Brain microvascular endothelial cell (primary cell): ENCODE measurements around the gene CD2BP2.
"Not testable (repeated sequence)": the region's sequence is repeated elsewhere in the genome, so short reads cannot be mapped to it uniquely, and the experiment has no call there.

Source experiments
- DNase-seq: peaks from one replicate; pipeline ENCODE4 v3.0.0-alpha.2; 2020
- H3K27ac ChIP-seq: fragments of 250-450 bp; sonication (Bioruptor Pico); 2 replicates; pipeline ENCODE4 v1.5.1; 2020; ENCODE audit warnings: mild to moderate bottlenecking, moderate library complexity
- H3K27me3 ChIP-seq: fragments of 250-450 bp; sonication (Bioruptor Pico); replicated peaks from 2 replicates; pipeline ENCODE4 v1.5.1; 2020; ENCODE audit warnings: mild to moderate bottlenecking
- H3K36me3 ChIP-seq: fragments of 250-450 bp; sonication (Bioruptor Pico); replicated peaks from 2 replicates; pipeline ENCODE4 v1.5.1; 2020; ENCODE audit warnings: mild to moderate bottlenecking
- H3K4me3 ChIP-seq: 2 replicates; pipeline ENCODE4 v1.5.1; 2011; ENCODE audit warnings: low read depth, mild to moderate bottlenecking, control low read depth, low read length, moderate library complexity
- CTCF ChIP-seq: IDR thresholded peaks from 2 replicates; pipeline ENCODE4 v1.5.1; 2011; ENCODE audit warnings: low read depth, mild to moderate bottlenecking, moderate library complexity, low read length, control low read depth, inconsistent platforms; ENCODE audit errors: missing control alignments
- in situ Hi-C: cut with HindIII; loops from 2 replicates; pipeline ENCODE4 v1.10.0; 2017; ENCODE audit warnings: low sequenced_read_pairs, low pct_ligation_motif_present

Gene CD2BP2

GRCh38 chr16:30351001-30351441 is 4.1 kb downstream of the CD2BP2 start:
- Histone ChIP-seq H3K4me3 (no peak overlapping the region), H3K27me3 (no peaks in the 10 kb centered on the region), H3K36me3 (peaks cover 38% of the 10 kb centered on the region), H3K27ac (no peak overlapping the region)
- in situ Hi-C loops = no loop called here
- no peak for TF ChIP-seq CTCF
- no peak for DNase-seq

- TF ChIP-seq CTCF = no peak
- Histone ChIP-seq H3K27me3 (no peaks in the 10 kb centered on the region), H3K36me3 (peaks cover 38% of the 10 kb centered on the region), H3K4me3 (no peak overlapping the region), H3K27ac (no peak overlapping the region)
- DNase-seq = no peak
- in situ Hi-C loops = no loop called here
Measured at GRCh38 chr16:30350134-30350871, 4.8 kb downstream of the CD2BP2 start.

- Histone ChIP-seq H3K27me3 (no peaks in the 10 kb centered on the region), H3K36me3 (peaks cover 38% of the 10 kb centered on the region), H3K4me3 (no peak overlapping the region), H3K27ac (no peak overlapping the region)
- no peak for TF ChIP-seq CTCF
- in situ Hi-C loops = no loop called here
- DNase-seq = no peak
Measured at GRCh38 chr16:30349675-30350074, 5.4 kb downstream of the CD2BP2 start.

- H3K27ac ChIP-seq = no peak overlapping the region
- in situ Hi-C loops = no loop called here
Measured at GRCh38 chr16:30348929-30349328, 6.2 kb downstream of the CD2BP2 start.

GRCh38 chr16:30348113-30348512 is 7.0 kb downstream of the CD2BP2 start:
- no peak overlapping the region for H3K4me3 ChIP-seq
- TF ChIP-seq CTCF = no peak
- no peak overlapping the region for H3K27ac ChIP-seq
- no peak for DNase-seq
- H3K36me3 ChIP-seq = peaks cover 31% of the 10 kb centered on the region
- no peaks in the 10 kb centered on the region for H3K27me3 ChIP-seq
- in situ Hi-C loops = no loop called here

More at GRCh38 chr16:30348929-30349328, 6.2 kb downstream of the CD2BP2 start:
- Histone ChIP-seq H3K4me3 (no peak overlapping the region), H3K27me3 (no peaks in the 10 kb centered on the region), H3K36me3 (peaks cover 38% of the 10 kb centered on the region)
- no peak for DNase-seq
- no peak for TF ChIP-seq CTCF

- no peak for TF ChIP-seq CTCF
- in situ Hi-C loops = no loop called here
- H3K36me3 ChIP-seq = peaks cover 13% of the 10 kb centered on the region
- H3K27me3 ChIP-seq = no peaks in the 10 kb centered on the region
- no peak overlapping the region for H3K27ac ChIP-seq
- H3K4me3 ChIP-seq = no peak overlapping the region
- DNase-seq = no peak
Measured at GRCh38 chr16:30346286-30346685, 8.8 kb downstream of the CD2BP2 start.

GRCh38 chr16:30343491-30343820 is 11.7 kb downstream of the CD2BP2 start:
- H3K27ac ChIP-seq, H3K4me3 ChIP-seq, H3K36me3 ChIP-seq, DNase-seq, in situ Hi-C loops, H3K27me3 ChIP-seq: not testable (repeated sequence)
